ENCODE data around the gene TMEM18. TPM values are rescaled to one million over a fixed set of nuclear protein-coding genes. Genes with fewer than 3 reads are reported as not detected.
A peak's percentile ranks its signal among the peaks of the same experiment; 100 is the strongest.

TMEM18 gene
- total and polyA plus RNA-seq, 9 of the 15 experiments (the other 6 are each of a cell fraction or from before 2014, with no cell fraction given): 12.8 to 55.9 (median 21.8) TPM

GRCh38 chr2:647691-648231 lies 29.4 kb downstream of the TMEM18 start (continued):
- TF ChIP-seq FOSL1 (tag; conservative IDR thresholded peaks at IDR 0.05) (no peak), KLF10 (CRISPR knock-in tag; IDR thresholded peaks at IDR 0.05) (no peak), OTX1 (CRISPR knock-in tag; IDR thresholded peaks at IDR 0.05) (no peak), ZBTB8A (IDR thresholded peaks at IDR 0.05; ENCODE audit: partially characterized antibody) (no peak), MBD2 (IDR thresholded peaks at IDR 0.05; ENCODE audit: borderline replicate concordance, low read depth) (no peak)

- peak overlapping the region in 1 of 2 experiments; percentile 52; a peak in 1 of 4 replicates for H3K9ac ChIP-seq (ENCODE audit: insufficient read depth in 1 of 2, low read depth in 2 of 2, low read length in 2 of 2)
- H3K36me3 ChIP-seq (ENCODE audit: control insufficient read depth, insufficient read depth, low read length): no peaks in the 10 kb centered on the region
- CTCF ChIA-PET (ENCODE audit: low intra/inter-chr PET ratio): no interaction called here
- no peak overlapping the region for H3K27ac ChIP-seq (ENCODE audit: extremely low read depth, low read depth, low read length)
- 0% methylated on average over 7 of the region's 10 CpGs for WGBS (ENCODE audit: insufficient coverage, low coverage, missing lambda C conversion rate)
- H3K4me1 ChIP-seq (replicated peaks in 1 of 2; ENCODE audit: control insufficient read depth in 2 of 2, insufficient read depth in 2 of 2, low read length in 2 of 2): peaks cover 0 to 3% of the 10 kb centered on the region in 2 experiments; a peak in 1 of 5 replicates
- ATAC-seq (no peak), FAIRE-seq (no peak), DNase-seq (ENCODE audit: extremely low read depth in 1 of 4, low spot score in 3 of 4) (no peak)
- intact Hi-C loops (cut with micrococcal nuclease): no loop called here
- H2AFZ ChIP-seq (ENCODE audit: low read depth, low read length): no peak overlapping the region
- no peak overlapping the region for H3K4me2 ChIP-seq (ENCODE audit: insufficient read depth, low read length)
- in situ Hi-C loops (cut with MboI): no loop called here
- no peaks in the 10 kb centered on the region for H3K9me1 ChIP-seq (ENCODE audit: control insufficient read depth, insufficient read depth, low read length)
- H4K20me1 ChIP-seq (replicated peaks; ENCODE audit: control insufficient read depth, insufficient read depth, low read length): peaks cover 9% of the 10 kb centered on the region
- no peaks in the 10 kb centered on the region for H3K79me2 ChIP-seq (ENCODE audit: control insufficient read depth, insufficient read depth, low read length)
- BruUV-seq (replicated peaks): no TSS peak
- no peak overlapping the region for H3K4me3 ChIP-seq
- POLR2A ChIA-PET: no interaction called here
- no peaks in the 10 kb centered on the region for H3K9me3 ChIP-seq (replicated peaks; ENCODE audit: control insufficient read depth, insufficient read depth, low read depth, low read length)
- peaks cover 50 to 78% of the 10 kb centered on the region in 2 experiments for H3K27me3 ChIP-seq (ENCODE audit: control insufficient read depth in 2 of 2, insufficient read depth in 2 of 2, low read length in 2 of 2)
- TF ChIP-seq ZNF263 (CRISPR knock-in tag; IDR thresholded peaks at IDR 0.05; ENCODE audit: borderline replicate concordance) (peak; percentile 48; the same call in 1 of the 2 replicates), ARNT (IDR thresholded peaks at IDR 0.05) (no peak), LCOR (CRISPR knock-in tag; IDR thresholded peaks at IDR 0.05) (no peak), ZNF3 (CRISPR knock-in tag; IDR thresholded peaks at IDR 0.05) (no peak), ZNF740 (CRISPR knock-in tag; IDR thresholded peaks at IDR 0.05) (no peak), ZNF740 (tag; IDR thresholded peaks at IDR 0.05) (no peak), GMEB1 (CRISPR knock-in tag; IDR thresholded peaks at IDR 0.05) (no peak)
Observed at GRCh38 chr2:647003-647560, 30.1 kb downstream of the TMEM18 start.

Data from K562 (cell line).